ENCODE results near the gene CYS1.
A peak's percentile ranks its signal among the peaks of the same experiment; 100 is the strongest.

The CYS1 gene

GRCh38 chr2:10059016-10059351 lies 21.2 kb downstream of the CYS1 start:
- TF ChIP-seq, protein P1, sequence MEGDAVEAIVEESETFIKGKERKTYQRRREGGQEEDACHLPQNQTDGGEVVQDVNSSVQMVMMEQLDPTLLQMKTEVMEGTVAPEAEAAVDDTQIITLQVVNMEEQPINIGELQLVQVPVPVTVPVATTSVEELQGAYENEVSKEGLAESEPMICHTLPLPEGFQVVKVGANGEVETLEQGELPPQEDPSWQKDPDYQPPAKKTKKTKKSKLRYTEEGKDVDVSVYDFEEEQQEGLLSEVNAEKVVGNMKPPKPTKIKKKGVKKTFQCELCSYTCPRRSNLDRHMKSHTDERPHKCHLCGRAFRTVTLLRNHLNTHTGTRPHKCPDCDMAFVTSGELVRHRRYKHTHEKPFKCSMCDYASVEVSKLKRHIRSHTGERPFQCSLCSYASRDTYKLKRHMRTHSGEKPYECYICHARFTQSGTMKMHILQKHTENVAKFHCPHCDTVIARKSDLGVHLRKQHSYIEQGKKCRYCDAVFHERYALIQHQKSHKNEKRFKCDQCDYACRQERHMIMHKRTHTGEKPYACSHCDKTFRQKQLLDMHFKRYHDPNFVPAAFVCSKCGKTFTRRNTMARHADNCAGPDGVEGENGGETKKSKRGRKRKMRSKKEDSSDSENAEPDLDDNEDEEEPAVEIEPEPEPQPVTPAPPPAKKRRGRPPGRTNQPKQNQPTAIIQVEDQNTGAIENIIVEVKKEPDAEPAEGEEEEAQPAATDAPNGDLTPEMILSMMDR (IDR thresholded peaks at IDR 0.05; ENCODE audit: low read depth, low read length, missing control alignments): no peak
- DNase-seq (ENCODE audit: low read depth): no peak
- in situ Hi-C loops (cut with HindIII; ENCODE audit: low sequenced_read_pairs): no loop called here

GRCh38 chr2:10058251-10059015 lies 21.8 kb downstream of the CYS1 start:
- TF ChIP-seq, protein P1 (IDR thresholded peaks at IDR 0.05; ENCODE audit: low read depth, low read length, missing control alignments): no peak
- no peak for DNase-seq (ENCODE audit: low read depth)
- in situ Hi-C loops (cut with HindIII; ENCODE audit: low sequenced_read_pairs): no loop called here
- H3K4me3 ChIP-seq (ENCODE audit: low read depth, low read length): no peak overlapping the region

More at GRCh38 chr2:10059016-10059351, 21.2 kb downstream of the CYS1 start:
- H3K4me3 ChIP-seq (ENCODE audit: low read depth, low read length): no peak overlapping the region

GRCh38 chr2:10057231-10058107 lies 22.7 kb downstream of the CYS1 start:
- no peak overlapping the region for H3K4me3 ChIP-seq (ENCODE audit: low read depth, low read length)
- peak; percentile 24 for DNase-seq (ENCODE audit: low read depth)
- TF ChIP-seq, protein P1 (IDR thresholded peaks at IDR 0.05; ENCODE audit: low read depth, low read length, missing control alignments): no peak
- in situ Hi-C loops (cut with HindIII; ENCODE audit: low sequenced_read_pairs): no loop called here

DNA sequence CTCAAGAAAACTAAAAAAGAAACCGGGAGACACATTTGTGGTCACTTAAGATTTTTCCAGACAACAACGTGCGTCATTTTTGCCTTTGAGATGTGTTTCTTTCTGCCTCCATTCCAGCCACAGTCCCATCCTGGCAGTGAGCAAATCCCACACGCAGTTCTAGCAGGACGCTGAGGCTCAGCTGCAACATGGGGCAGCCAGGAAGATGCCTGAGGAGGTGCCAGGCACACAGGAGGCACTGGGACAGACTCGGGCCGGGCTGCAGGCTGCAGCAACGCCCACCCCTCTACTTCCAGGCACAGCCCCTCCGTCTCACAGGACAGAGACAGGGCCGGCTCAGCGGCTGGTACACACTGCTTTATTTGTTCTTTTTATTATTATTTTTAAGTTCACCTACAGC lies 23.8 kb downstream of the CYS1 start:
- TF ChIP-seq, protein P1 (IDR thresholded peaks at IDR 0.05; ENCODE audit: low read depth, low read length, missing control alignments): no peak
- DNase-seq (ENCODE audit: low read depth): no peak
- in situ Hi-C loops (cut with HindIII; ENCODE audit: low sequenced_read_pairs): no loop called here
- no peak overlapping the region for H3K4me3 ChIP-seq (ENCODE audit: low read depth, low read length)

- TF ChIP-seq, protein P1 (IDR thresholded peaks at IDR 0.05; ENCODE audit: low read depth, low read length, missing control alignments): no peak
- DNase-seq (ENCODE audit: low read depth): no peak
- H3K4me3 ChIP-seq (ENCODE audit: low read depth, low read length): no peak overlapping the region
- in situ Hi-C loops (cut with HindIII; ENCODE audit: low sequenced_read_pairs): no loop called here
These were observed 25.2 kb downstream of the CYS1 start for GRCh38 chr2:10054976-10055375.

DNA sequence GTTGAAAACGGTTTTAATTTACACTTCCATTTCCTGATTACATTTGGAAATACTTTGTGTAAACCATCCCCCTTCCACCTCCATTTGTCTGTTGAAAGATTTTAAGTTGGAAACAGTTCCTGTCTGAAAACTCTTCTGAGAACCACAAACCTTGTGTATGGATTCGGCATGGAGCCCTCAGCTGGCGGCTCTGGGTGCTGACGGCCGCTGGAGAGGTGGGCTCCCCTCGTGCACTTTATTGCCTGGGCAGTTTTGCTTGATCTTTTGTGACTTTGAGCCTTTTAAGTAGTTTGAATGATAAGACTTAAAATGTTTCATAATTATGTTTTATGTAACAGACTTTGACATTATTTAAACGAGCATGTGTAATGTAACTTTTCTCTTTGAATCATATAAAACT lies 25.8 kb downstream of the CYS1 start:
- in situ Hi-C loops (cut with HindIII; ENCODE audit: low sequenced_read_pairs): no loop called here
- TF ChIP-seq, protein P1 (IDR thresholded peaks at IDR 0.05; ENCODE audit: low read depth, low read length, missing control alignments): no peak
- DNase-seq (ENCODE audit: low read depth): no peak
- H3K4me3 ChIP-seq (ENCODE audit: low read depth, low read length): no peak overlapping the region
